Suppressor macrophage treated with lipopolysaccharide for 1 hour (primary cell): ENCODE measurements around the gene PDE3A.

Source experiments
- DNase-seq, 3 donors: peaks; one replicate each; pipeline ENCODE4 v3.0.0-alpha.2; 2020 to 2022

Gene PDE3A

GRCh38 chr12:20627001-20627588 lies 258.8 kb downstream of the PDE3A start:
- no peak for DNase-seq

GRCh38 chr12:20628226-20628787 lies 260.0 kb downstream of the PDE3A start:
- peak in 1 of 3 donors; percentile 11 for DNase-seq

GRCh38 chr12:20628999-20629398 lies 260.7 kb downstream of the PDE3A start:
- no peak for DNase-seq

- DNase-seq: no peak
These were observed 261.2 kb downstream of the PDE3A start for GRCh38 chr12:20629414-20630156.

- no peak for DNase-seq
These were observed 263.4 kb downstream of the PDE3A start for GRCh38 chr12:20631711-20632110.

GRCh38 chr12:20641106-20641505 lies 272.8 kb downstream of the PDE3A start:
- DNase-seq: no peak

GRCh38 chr12:20643822-20644221 lies 275.5 kb downstream of the PDE3A start:
- no peak for DNase-seq

GRCh38 chr12:20646239-20646827 lies 278.0 kb downstream of the PDE3A start:
- peak; percentile 16 to 41 (median 25) for DNase-seq

- DNase-seq: no peak
These were observed 285.5 kb downstream of the PDE3A start for GRCh38 chr12:20653871-20654270.

- no peak for DNase-seq
These were observed 288.3 kb downstream of the PDE3A start for GRCh38 chr12:20656600-20656999.

- no peak for DNase-seq
These were observed 289.2 kb downstream of the PDE3A start for GRCh38 chr12:20657496-20657895.

GRCh38 chr12:20681334-20681733 lies 313.0 kb downstream of the PDE3A start:
- DNase-seq: no peak

GRCh38 chr12:20695232-20695631 lies 326.9 kb downstream of the PDE3A start, which contains the start of gene SLCO1C1:
TSS of gene SLCO1C1 (plus strand) at chr12:20695332. CDS start at chr12:20699577, 4,245 bp downstream.
- DNase-seq: no peak

- DNase-seq: no peak
These were observed 328.0 kb downstream of the PDE3A start for GRCh38 chr12:20696181-20696905.

GRCh38 chr12:20701106-20701505 lies 332.8 kb downstream of the PDE3A start:
- no peak for DNase-seq

- DNase-seq: no peak
These were observed 336.5 kb downstream of the PDE3A start for GRCh38 chr12:20704860-20705259.

GRCh38 chr12:20711846-20712245 lies 343.5 kb downstream of the PDE3A start:
- no peak for DNase-seq

- no peak for DNase-seq
These were observed 347.7 kb downstream of the PDE3A start for GRCh38 chr12:20716037-20716436.

- no peak for DNase-seq
These were observed 348.6 kb downstream of the PDE3A start for GRCh38 chr12:20716985-20717384.

GRCh38 chr12:20718294-20718693 lies 350.0 kb downstream of the PDE3A start:
- no peak for DNase-seq

GRCh38 chr12:20722142-20722541 lies 353.8 kb downstream of the PDE3A start:
- no peak for DNase-seq

- no peak for DNase-seq
These were observed 362.9 kb downstream of the PDE3A start for GRCh38 chr12:20731274-20731673.
